NT2/D1 (cell line): Measurements from ENCODE around the gene OR5J2.

Source experiments
- SUZ12 ChIP-seq: IDR thresholded peaks from 2 replicates; pipeline ENCODE4 v1.6.1; 2011; ENCODE audit not compliant: insufficient read length, insufficient read depth; ENCODE audit errors: extremely low read depth
- YY1 ChIP-seq: IDR thresholded peaks from 2 replicates; pipeline ENCODE4 v1.6.1; 2011; ENCODE audit not compliant: insufficient read length, insufficient read depth
- ZNF274 ChIP-seq: IDR thresholded peaks from 2 replicates; pipeline ENCODE4 v1.6.1; 2011; ENCODE audit warnings: mild to moderate bottlenecking, low read depth, low read length

DNA sequence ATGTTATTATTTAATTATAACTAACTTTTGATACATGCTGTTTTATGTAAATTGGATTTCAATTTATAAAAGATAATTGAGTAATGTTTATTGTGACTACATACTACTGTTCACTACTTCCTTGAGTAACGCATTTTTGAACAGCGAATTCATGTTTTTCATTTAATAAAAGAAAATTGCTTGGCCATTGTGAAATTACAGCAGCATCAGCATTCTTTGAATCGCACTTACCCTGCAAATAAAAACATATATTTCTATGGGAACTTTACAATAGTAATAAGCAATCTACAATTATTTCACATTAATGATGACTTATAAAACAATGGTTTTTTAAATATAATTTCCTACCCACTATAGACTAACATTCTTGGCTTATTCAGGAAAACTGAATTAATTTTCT is 20.3 kb downstream of the OR5J2 start:
- TF ChIP-seq ZNF274 (no peak), YY1 (no peak), SUZ12 (no peak)
